ENCODE data around the gene TSPAN18. TPM values are rescaled to one million over a fixed set of nuclear protein-coding genes. Genes with fewer than 3 reads are reported as not detected.

The TSPAN18 gene
- total RNA-seq, 1 donor = 8.5 TPM

DNA sequence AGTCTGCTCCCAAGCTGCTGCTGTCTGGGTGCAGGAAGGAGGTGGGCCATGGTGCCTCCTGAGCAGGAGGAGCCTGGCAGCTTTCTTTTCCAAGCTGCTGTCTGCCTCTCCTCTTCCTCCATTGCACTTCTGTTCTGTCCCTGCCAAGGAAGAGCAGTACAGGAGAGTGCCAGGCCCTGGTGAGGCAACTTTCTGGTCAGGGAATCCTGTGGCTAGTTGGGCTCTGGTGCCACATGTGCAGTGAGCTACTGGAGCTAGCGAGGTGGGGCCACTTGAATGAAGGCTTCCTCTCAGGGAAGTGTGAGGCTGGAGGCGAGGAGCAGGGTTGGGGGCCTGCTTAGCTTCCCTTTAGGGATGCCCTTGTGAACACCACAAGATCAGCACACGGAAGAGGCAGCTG lies 90.0 kb downstream of the TSPAN18 start:
- Histone ChIP-seq H3K27me3 (ENCODE audit: insufficient read depth, low read length) (no peaks in the 10 kb centered on the region), H3K4me1 (ENCODE audit: insufficient read depth, low read length) (no peaks in the 10 kb centered on the region), H3K4me3 (ENCODE audit: low read length) (no peak overlapping the region), H3K9me3 (ENCODE audit: low read depth, low read length) (no peaks in the 10 kb centered on the region)

DNA sequence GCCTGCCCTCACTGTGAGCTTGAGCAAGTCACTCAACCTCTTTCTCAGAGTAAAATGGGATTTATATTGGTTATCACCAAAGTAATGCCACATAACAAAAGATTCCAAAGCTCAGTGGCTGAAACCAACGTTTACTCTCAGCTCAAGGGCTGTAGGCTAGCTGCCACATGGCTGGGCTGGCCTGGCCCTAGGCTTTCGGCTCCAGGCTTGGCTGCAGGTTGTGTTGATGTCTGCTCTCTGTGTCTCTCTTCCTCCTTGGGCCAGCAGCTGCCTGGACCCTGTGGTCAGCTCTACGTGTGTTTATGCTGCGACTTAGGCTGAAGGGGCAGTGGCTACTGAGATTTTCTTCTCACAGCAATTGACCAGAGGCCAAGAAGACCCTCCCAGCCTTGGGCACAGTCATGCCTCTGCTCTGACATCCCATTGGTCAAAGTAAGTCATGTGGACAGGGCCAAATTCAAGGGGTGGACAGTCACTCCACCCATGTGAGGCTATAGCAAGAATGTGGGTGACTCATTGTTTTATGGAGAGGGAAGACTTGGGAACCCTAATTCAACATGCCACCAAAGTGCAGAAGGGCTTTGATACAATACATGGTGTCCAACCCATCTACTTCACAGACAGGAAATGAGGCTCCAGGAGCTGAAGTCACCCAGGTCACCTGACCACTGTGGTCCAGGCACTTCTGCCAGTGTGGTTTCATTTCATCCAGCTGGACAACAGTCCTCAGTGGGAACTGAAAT lies 90.6 kb downstream of the TSPAN18 start:
- Histone ChIP-seq H3K27me3 (ENCODE audit: insufficient read depth, low read length) (no peaks in the 10 kb centered on the region), H3K9me3 (ENCODE audit: low read depth, low read length) (no peaks in the 10 kb centered on the region), H3K4me1 (ENCODE audit: insufficient read depth, low read length) (no peaks in the 10 kb centered on the region), H3K4me3 (ENCODE audit: low read length) (no peak overlapping the region)

DNA sequence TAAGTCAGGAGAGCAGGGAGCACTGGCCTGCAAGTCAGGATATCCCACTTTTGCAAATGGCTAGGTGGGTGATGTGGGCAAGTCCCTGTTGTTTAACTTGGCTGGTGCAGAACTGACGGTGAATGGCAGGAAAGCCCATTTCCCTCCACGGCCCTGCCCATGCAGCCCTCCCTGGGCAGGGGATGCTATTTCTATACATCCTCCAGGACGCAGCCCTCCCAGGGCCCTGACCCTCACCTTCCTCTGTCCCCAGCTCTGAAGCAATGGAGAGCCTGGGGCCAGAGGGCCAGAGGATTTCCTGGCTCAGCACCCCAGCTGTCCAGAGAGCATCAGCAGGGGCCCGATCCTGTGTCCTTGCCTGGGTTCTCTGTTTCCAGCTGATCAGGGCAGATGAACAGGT lies 91.3 kb downstream of the TSPAN18 start:
- H3K4me1 ChIP-seq (ENCODE audit: insufficient read depth, low read length) = no peaks in the 10 kb centered on the region
- H3K27me3 ChIP-seq (ENCODE audit: insufficient read depth, low read length) = no peaks in the 10 kb centered on the region
- no peak overlapping the region for H3K4me3 ChIP-seq (ENCODE audit: low read length)
- no peaks in the 10 kb centered on the region for H3K9me3 ChIP-seq (ENCODE audit: low read depth, low read length)

DNA sequence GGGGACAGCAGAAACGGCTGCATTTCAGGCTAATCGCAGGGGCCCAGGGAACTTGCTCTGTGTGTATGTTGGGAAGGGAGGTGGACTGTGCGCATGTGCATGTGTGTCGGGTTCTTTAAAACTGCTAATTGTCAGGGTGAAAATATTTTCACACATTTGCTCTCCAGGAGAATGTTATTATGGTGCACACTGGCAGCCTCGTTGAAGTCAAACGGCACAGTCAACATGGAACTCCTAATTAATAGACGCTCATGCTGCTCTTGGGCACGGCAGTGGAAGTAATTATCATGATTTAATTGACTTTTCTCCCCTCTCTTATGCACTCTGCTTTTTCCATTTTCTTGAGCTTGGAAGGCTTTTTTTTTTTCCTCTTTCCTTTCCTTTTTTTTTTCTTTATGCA lies 92.6 kb downstream of the TSPAN18 start:
- Histone ChIP-seq H3K4me1 (ENCODE audit: insufficient read depth, low read length) (no peaks in the 10 kb centered on the region), H3K9me3 (ENCODE audit: low read depth, low read length) (no peaks in the 10 kb centered on the region)

DNA sequence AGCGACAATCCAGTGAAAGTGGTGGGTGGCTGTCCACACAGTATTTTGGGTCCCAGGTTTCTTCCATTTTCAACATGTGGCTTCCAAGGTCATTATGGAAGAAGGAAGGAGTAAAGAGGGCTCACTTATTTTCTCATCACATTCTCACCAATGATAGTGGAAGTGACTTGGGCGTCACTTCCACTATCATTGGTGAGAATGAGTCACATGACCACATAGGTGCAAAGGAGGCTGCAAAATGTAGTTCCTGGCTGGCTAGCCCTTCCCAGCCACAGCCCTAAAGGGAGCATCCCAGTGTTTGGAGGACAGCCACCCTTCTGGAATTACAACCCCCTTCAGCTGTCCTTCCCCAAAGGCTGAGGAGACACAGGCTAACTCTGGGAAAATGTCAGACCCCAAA lies 95.6 kb downstream of the TSPAN18 start:
- H3K27me3 ChIP-seq (ENCODE audit: insufficient read depth, low read length) = no peaks in the 10 kb centered on the region
- no peaks in the 10 kb centered on the region for H3K4me1 ChIP-seq (ENCODE audit: insufficient read depth, low read length)
- no peak overlapping the region for H3K4me3 ChIP-seq (ENCODE audit: low read length)
- H3K9me3 ChIP-seq (ENCODE audit: low read depth, low read length) = no peaks in the 10 kb centered on the region

More for the DNA sequence above, 92.6 kb downstream of the TSPAN18 start:
- H3K27me3 ChIP-seq (ENCODE audit: insufficient read depth, low read length) = no peaks in the 10 kb centered on the region
- H3K4me3 ChIP-seq (ENCODE audit: low read length) = no peak overlapping the region

DNA sequence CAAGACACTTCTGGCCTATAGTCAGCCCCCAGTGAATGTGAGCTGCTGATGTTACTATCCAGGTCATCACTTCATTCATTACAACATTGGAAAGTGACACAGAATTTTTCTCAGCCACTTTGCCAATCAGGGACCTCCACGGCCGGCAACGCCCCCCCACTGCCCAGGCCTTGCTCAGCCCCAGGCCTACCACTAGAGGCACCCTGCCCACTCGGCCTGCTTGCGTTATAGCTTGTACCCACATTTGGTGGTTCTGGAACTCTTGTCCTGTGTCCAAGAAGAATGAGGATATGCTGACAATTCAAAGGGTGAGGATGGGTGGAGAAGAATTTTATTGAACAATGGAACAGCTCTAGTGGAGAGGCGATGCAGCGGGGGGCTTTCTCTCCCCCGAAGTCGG lies 96.2 kb downstream of the TSPAN18 start:
- Histone ChIP-seq H3K4me3 (ENCODE audit: low read length) (no peak overlapping the region), H3K4me1 (ENCODE audit: insufficient read depth, low read length) (no peaks in the 10 kb centered on the region), H3K9me3 (ENCODE audit: low read depth, low read length) (no peaks in the 10 kb centered on the region), H3K27me3 (ENCODE audit: insufficient read depth, low read length) (no peaks in the 10 kb centered on the region)

DNA sequence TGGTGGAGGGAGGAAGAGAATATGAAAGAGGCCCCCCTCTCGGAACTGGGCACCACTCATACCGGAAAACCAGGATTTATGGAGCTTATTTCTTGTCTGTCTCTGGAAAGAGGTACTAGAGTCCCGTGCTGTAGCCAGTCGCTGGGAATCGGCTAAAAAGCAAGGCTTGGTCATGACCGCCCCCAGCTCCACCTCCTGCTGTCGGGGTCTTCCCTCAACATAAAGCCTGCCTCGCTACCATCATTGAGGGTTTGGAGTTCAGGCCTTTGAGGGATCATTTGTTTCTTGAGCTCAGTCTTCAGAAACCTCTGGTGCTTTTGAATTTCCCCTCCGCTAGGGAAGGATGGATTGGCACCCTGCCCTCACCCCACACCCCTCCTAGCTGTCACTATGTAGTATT lies 97.1 kb downstream of the TSPAN18 start:
- H3K4me1 ChIP-seq (ENCODE audit: insufficient read depth, low read length) = no peaks in the 10 kb centered on the region
- H3K4me3 ChIP-seq (ENCODE audit: low read length) = no peak overlapping the region
- H3K9me3 ChIP-seq (ENCODE audit: low read depth, low read length) = no peaks in the 10 kb centered on the region
- no peaks in the 10 kb centered on the region for H3K27me3 ChIP-seq (ENCODE audit: insufficient read depth, low read length)

DNA sequence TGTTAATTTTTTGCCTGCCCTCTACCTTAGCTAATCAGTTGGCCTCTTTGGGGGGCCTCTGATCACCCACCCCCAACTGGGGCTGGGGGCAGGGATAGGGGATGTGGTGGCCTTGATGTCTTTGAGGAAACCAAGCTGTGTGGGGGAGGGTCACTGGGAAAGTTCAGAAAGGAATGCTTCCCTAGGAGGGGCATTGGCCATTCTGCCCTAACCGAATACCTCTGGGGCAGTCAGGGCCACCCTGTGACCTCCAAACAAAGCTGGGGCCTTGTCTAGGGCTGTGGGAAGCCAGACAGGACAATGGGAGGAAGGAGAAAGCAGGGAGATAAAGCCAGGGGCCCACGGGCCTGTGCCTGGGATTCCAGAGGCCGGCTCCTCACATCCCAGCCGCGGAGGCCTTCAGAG lies 97.5 kb downstream of the TSPAN18 start:
- no peaks in the 10 kb centered on the region for H3K27me3 ChIP-seq (ENCODE audit: insufficient read depth, low read length)
- no peaks in the 10 kb centered on the region for H3K9me3 ChIP-seq (ENCODE audit: low read depth, low read length)
- H3K4me1 ChIP-seq (ENCODE audit: insufficient read depth, low read length) = no peaks in the 10 kb centered on the region
- H3K4me3 ChIP-seq (ENCODE audit: low read length) = no peak overlapping the region

DNA sequence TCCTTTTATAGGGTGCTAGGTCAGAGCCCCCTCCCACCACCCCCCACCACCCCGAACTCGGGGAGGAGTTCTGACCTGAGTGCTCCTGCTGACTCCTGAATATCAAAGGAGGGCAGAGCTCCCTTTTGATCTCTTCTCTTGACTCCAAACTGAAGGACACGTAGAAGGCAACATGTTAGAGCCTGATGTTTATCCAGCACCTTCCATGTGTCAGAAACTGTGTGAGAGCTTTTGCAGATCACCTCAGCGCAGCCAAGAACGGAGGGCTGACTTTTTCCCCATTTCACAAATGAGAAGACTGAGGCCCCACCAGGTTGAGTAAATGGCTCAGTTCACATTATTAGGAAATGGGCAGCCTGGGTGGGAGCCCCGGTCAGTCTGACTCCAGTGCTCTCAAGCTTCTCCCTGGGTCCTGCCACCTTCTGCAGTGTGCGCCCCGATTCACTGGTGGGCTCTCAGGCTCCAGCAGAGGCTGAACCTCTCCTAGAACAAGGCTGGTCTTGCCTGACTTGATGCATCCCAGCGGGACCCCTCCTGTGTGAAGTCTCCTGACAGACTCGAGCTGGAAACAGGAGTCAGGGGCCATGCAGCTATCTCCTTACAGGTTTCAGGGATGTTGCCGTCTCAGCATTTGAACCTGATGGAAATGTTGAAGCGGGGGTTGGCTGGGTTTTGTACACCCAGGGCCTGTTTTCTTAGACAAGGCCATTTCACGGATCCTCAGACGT lies 98.5 kb downstream of the TSPAN18 start:
- H3K4me1 ChIP-seq (ENCODE audit: insufficient read depth, low read length) = peaks cover 5% of the 10 kb centered on the region

DNA sequence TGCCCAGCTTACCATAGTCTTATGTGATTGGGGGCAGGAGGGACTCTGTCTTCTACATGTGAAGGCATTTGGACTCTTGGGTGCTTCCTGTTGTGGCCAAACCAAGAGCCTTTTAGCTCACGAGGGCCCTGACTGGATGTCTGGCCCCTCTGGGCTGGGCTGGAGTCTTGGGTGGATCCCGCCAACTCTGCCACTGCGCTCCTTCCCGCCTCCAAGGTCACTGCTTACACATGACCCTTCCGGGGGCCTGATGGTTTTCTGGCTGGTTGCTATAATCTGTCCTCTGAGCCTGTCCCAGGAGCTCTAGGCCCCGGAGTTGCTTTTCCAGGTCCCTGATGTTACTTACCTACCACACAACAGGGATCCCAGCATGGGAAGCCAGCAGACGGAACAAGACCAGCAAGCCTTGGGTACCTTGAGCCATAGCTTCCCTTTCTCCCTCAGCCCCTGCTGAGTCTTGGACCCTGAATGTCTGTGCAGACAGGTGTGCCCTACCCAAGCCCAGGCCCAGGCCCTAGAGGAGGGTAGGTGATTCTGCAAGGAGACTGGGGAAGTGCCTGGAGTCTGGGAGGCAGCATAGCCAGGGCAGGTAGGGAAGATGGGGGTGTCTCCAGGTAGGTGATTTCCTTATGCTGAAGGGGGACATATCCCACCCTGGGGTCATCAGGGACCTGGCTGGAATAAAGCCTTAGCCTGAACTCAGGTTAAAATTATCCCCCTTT lies 100.3 kb downstream of the TSPAN18 start:
- Histone ChIP-seq H3K9me3 (ENCODE audit: low read depth, low read length) (no peaks in the 10 kb centered on the region), H3K27me3 (ENCODE audit: insufficient read depth, low read length) (no peaks in the 10 kb centered on the region), H3K4me1 (ENCODE audit: insufficient read depth, low read length) (peaks cover 5% of the 10 kb centered on the region), H3K4me3 (ENCODE audit: low read length) (no peak overlapping the region)

More for the DNA sequence above, 98.5 kb downstream of the TSPAN18 start:
- Histone ChIP-seq H3K4me3 (ENCODE audit: low read length) (no peak overlapping the region), H3K27me3 (ENCODE audit: insufficient read depth, low read length) (no peaks in the 10 kb centered on the region), H3K9me3 (ENCODE audit: low read depth, low read length) (no peaks in the 10 kb centered on the region)

DNA sequence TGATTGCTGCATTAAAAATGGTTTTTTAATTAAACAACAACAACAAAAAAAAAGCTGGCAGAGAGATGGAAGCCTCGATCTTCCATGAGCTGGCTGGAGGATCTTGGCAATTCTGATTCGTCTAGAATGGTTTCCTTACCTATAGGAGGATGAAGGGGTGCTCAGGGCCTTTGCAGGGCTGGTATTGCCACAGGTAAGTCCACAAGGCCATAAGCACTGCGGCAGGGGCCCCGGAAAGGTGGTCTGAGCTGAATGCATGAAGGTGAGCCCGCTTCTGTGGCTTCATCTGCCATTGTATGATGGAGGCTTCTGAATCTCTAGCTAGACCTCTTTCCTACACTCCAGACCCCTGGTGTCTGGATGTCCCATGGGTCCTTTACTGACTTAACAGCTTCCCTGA lies 101.5 kb downstream of the TSPAN18 start:
- no peak overlapping the region for H3K4me3 ChIP-seq (ENCODE audit: low read length)
- H3K4me1 ChIP-seq (ENCODE audit: insufficient read depth, low read length) = peaks cover 5% of the 10 kb centered on the region
- no peaks in the 10 kb centered on the region for H3K9me3 ChIP-seq (ENCODE audit: low read depth, low read length)
- H3K27me3 ChIP-seq (ENCODE audit: insufficient read depth, low read length) = no peaks in the 10 kb centered on the region

DNA sequence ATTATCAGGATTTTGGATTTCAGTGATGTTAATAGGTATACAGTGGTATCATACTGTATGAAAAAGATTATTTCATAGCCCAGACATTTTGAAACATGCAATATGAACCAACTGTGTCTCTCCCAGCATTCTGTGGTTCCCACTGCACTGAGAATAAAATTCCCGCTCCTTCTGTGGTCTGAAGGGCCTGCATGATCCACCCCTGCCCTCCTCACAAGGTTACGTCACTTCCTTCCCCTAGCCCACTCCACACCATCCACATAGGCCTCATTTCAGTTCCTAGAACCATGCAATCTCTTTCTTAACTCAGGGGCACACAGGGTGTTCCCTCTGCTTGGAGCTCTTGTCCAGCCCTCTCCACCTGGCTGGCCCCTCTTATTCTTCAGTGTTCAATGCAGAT lies 103.1 kb downstream of the TSPAN18 start:
- H3K9me3 ChIP-seq (ENCODE audit: low read depth, low read length) = no peaks in the 10 kb centered on the region
- H3K27me3 ChIP-seq (ENCODE audit: insufficient read depth, low read length) = no peaks in the 10 kb centered on the region
- H3K4me3 ChIP-seq (ENCODE audit: low read length) = no peak overlapping the region
- peaks cover 5% of the 10 kb centered on the region for H3K4me1 ChIP-seq (ENCODE audit: insufficient read depth, low read length)

DNA sequence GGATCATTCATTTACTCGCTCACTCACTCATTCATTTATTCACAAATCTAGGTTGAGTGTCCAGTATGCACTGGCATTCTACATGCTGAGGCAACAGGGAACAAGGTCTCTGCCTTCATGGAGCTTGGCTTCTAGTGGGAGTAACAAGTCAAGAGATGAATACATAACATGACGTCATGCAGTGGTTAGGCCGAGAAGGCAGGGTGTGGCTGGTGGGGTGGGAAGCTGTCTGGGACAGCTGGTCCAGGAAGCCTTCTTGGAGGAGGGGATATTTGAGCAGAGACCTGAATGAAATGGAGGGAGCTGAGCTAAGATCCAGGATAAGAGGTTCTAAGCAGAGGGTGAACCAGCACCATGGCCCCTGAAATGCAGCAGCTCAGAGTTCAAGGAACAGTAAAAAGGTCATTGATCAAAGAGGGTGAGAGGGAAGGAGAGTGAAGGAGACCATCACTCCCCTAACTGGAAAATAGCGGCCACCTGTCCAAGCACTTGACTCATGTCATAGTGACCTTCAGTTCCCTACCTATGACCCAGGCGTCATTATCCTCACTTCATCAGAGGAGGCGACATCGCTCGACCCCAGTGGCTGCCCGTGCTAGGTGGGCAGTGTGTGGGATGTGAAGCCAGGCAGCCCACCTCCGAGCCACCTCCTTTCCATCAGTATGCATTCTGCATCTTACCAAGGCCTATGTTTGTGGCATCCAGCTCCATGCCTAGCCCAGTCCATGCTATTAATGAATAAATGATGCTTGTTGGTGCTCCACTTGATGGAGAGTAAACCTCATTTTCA lies 105.0 kb downstream of the TSPAN18 start:
- peaks cover 5% of the 10 kb centered on the region for H3K4me1 ChIP-seq (ENCODE audit: insufficient read depth, low read length)
- H3K9me3 ChIP-seq (ENCODE audit: low read depth, low read length) = no peaks in the 10 kb centered on the region
- H3K27me3 ChIP-seq (ENCODE audit: insufficient read depth, low read length) = no peaks in the 10 kb centered on the region
- H3K4me3 ChIP-seq (ENCODE audit: low read length) = no peak overlapping the region

DNA sequence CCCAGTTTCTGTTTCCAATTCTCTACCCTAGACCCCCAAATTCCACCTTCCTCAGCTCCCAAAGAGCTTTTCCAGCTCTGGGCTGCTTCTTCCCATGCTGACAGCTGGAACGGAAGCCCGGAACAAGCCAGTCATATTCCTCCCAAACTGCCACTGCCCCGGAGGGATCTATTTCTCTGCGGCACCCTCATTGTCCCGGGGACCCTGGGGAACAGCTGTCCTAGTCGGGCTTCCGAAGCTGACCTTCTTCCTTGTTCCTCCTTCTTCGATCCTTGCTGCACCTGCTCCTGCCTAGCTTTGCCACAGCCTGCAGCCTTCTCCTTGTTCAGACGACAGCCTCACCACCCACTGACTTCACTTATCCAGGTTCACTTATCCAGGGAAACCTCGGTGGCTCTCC lies 105.7 kb downstream of the TSPAN18 start:
- H3K4me1 ChIP-seq (ENCODE audit: insufficient read depth, low read length) = peaks cover 5% of the 10 kb centered on the region
- no peaks in the 10 kb centered on the region for H3K9me3 ChIP-seq (ENCODE audit: low read depth, low read length)
- H3K4me3 ChIP-seq (ENCODE audit: low read length) = no peak overlapping the region
- H3K27me3 ChIP-seq (ENCODE audit: insufficient read depth, low read length) = no peaks in the 10 kb centered on the region

Measured in mononuclear cell (primary cell).